NT2/D1 (cell line): ENCODE measurements around the gene ZNF613.
"Not testable (repeated sequence)": the region's sequence is repeated elsewhere in the genome, so short reads cannot be mapped to it uniquely, and the experiment has no call there.

Experiments
- DNase-seq: peaks from one replicate; pipeline ENCODE4 v3.0.0-alpha.2; 2011; ENCODE audit warnings: low read depth, low spot score
- H3K27me3 ChIP-seq: 2 replicates; pipeline ENCODE4 v1.6.0; 2011; ENCODE audit warnings: mild to moderate bottlenecking; ENCODE audit not compliant: insufficient read length, insufficient read depth
- H3K36me3 ChIP-seq: 2 replicates; pipeline ENCODE4 v1.6.1; 2011; ENCODE audit warnings: mild to moderate bottlenecking, low read length, mixed read lengths; ENCODE audit not compliant: insufficient read depth, insufficient read length
- H3K4me1 ChIP-seq: 2 replicates; pipeline ENCODE4 v1.5.1; 2011; ENCODE audit not compliant: insufficient read depth, insufficient read length
- H3K4me3 ChIP-seq: 2 replicates; pipeline ENCODE4 v1.5.1; 2011; ENCODE audit warnings: low read depth; ENCODE audit not compliant: insufficient read length
- H3K9ac ChIP-seq: 2 replicates; pipeline ENCODE4 v1.6.0; 2011; ENCODE audit warnings: low read depth; ENCODE audit not compliant: insufficient read length
- H3K9me3 ChIP-seq: 2 replicates; pipeline ENCODE4 v1.5.1; 2011; ENCODE audit warnings: mild to moderate bottlenecking, low read length; ENCODE audit not compliant: insufficient read depth
- SUZ12 ChIP-seq: IDR thresholded peaks from 2 replicates; pipeline ENCODE4 v1.6.1; 2011; ENCODE audit not compliant: insufficient read length, insufficient read depth; ENCODE audit errors: extremely low read depth
- YY1 ChIP-seq: IDR thresholded peaks from 2 replicates; pipeline ENCODE4 v1.6.1; 2011; ENCODE audit not compliant: insufficient read length, insufficient read depth
- ZNF274 ChIP-seq: IDR thresholded peaks from 2 replicates; pipeline ENCODE4 v1.6.1; 2011; ENCODE audit warnings: mild to moderate bottlenecking, low read depth, low read length

Gene ZNF613

GRCh38 chr19:51971624-51972023, 44.4 kb downstream of the ZNF613 start:
- H3K4me1 ChIP-seq, result no peaks in the 10 kb centered on the region
- H3K4me3 ChIP-seq, result no peak overlapping the region
- no peak for DNase-seq
- no peak overlapping the region for H3K9ac ChIP-seq
- H3K36me3 ChIP-seq, result peaks cover 63% of the 10 kb centered on the region
- TF ChIP-seq YY1 (no peak), ZNF274 (no peak), SUZ12 (no peak)
- peaks cover 64% of the 10 kb centered on the region for H3K9me3 ChIP-seq
- H3K27me3 ChIP-seq, result no peaks in the 10 kb centered on the region

- H3K36me3 ChIP-seq, result peaks cover 37% of the 10 kb centered on the region
- H3K9ac ChIP-seq, H3K4me1 ChIP-seq, DNase-seq, H3K4me3 ChIP-seq, H3K27me3 ChIP-seq: not testable (repeated sequence)
- H3K9me3 ChIP-seq, result peaks cover 56% of the 10 kb centered on the region
Observed at GRCh38 chr19:51975787-51976186, 48.5 kb downstream of the ZNF613 start.

GRCh38 chr19:51976852-51977251, 49.6 kb downstream of the ZNF613 start:
- Histone ChIP-seq H3K4me1 (no peaks in the 10 kb centered on the region), H3K4me3 (no peak overlapping the region), H3K9me3 (peaks cover 46% of the 10 kb centered on the region), H3K36me3 (peaks cover 27% of the 10 kb centered on the region), H3K27me3 (no peaks in the 10 kb centered on the region), H3K9ac (no peak overlapping the region)
- DNase-seq, result no peak
- TF ChIP-seq ZNF274, result no peak
- TF ChIP-seq YY1, result no peak
- no peak for TF ChIP-seq SUZ12

- H3K9ac ChIP-seq, result no peak overlapping the region
- no peak overlapping the region for H3K4me3 ChIP-seq
- no peak for DNase-seq
- H3K4me1 ChIP-seq, result no peaks in the 10 kb centered on the region
- H3K36me3 ChIP-seq, result peaks cover 24% of the 10 kb centered on the region
- H3K27me3 ChIP-seq, result no peaks in the 10 kb centered on the region
- peaks cover 41% of the 10 kb centered on the region for H3K9me3 ChIP-seq
- TF ChIP-seq YY1 (no peak), ZNF274 (no peak), SUZ12 (no peak)
Observed at GRCh38 chr19:51977346-51977745, 50.1 kb downstream of the ZNF613 start.

GRCh38 chr19:51978882-51979281, 51.6 kb downstream of the ZNF613 start:
- Histone ChIP-seq H3K27me3 (no peaks in the 10 kb centered on the region), H3K9ac (no peak overlapping the region), H3K4me1 (no peaks in the 10 kb centered on the region), H3K4me3 (no peak overlapping the region), H3K9me3 (peaks cover 25% of the 10 kb centered on the region), H3K36me3 (peaks cover 9% of the 10 kb centered on the region)
- DNase-seq, result no peak
- TF ChIP-seq YY1 (no peak), ZNF274 (no peak), SUZ12 (no peak)

GRCh38 chr19:51980116-51980736, 53.0 kb downstream of the ZNF613 start:
- Histone ChIP-seq H3K4me3 (no peak overlapping the region), H3K36me3 (no peaks in the 10 kb centered on the region), H3K4me1 (no peaks in the 10 kb centered on the region), H3K9me3 (peaks cover 24% of the 10 kb centered on the region; the same call in 1 of the 2 replicates), H3K9ac (no peak overlapping the region), H3K27me3 (no peaks in the 10 kb centered on the region)
- DNase-seq, result no peak
- TF ChIP-seq SUZ12, result no peak
- TF ChIP-seq YY1, result no peak
- TF ChIP-seq ZNF274, result no peak

GRCh38 chr19:51980926-51981325, 53.7 kb downstream of the ZNF613 start:
- H3K9me3 ChIP-seq, result peaks cover 24% of the 10 kb centered on the region; the same call in 1 of the 2 replicates
- H3K4me1 ChIP-seq, H3K9ac ChIP-seq, DNase-seq, H3K4me3 ChIP-seq, H3K27me3 ChIP-seq, H3K36me3 ChIP-seq: not testable (repeated sequence)

- H3K9me3 ChIP-seq, result peaks cover 24% of the 10 kb centered on the region; the same call in 1 of the 2 replicates
- no peak overlapping the region for H3K4me3 ChIP-seq
- no peak for DNase-seq
Observed at GRCh38 chr19:51983361-51983760, 56.1 kb downstream of the ZNF613 start.

More at GRCh38 chr19:51983361-51983760, 56.1 kb downstream of the ZNF613 start:
- no peak overlapping the region for H3K9ac ChIP-seq
- TF ChIP-seq ZNF274 (no peak), YY1 (no peak), SUZ12 (no peak)
- H3K4me1 ChIP-seq, result no peaks in the 10 kb centered on the region
- no peaks in the 10 kb centered on the region for H3K36me3 ChIP-seq
- H3K27me3 ChIP-seq, result no peaks in the 10 kb centered on the region
